Dermis blood vessel endothelial cell (primary cell): ENCODE results near the gene ZSCAN23. TPM values are rescaled to one million over a fixed set of nuclear protein-coding genes. Genes with fewer than 3 reads are reported as not detected.
"Not testable (repeated sequence)": the region's sequence is repeated elsewhere in the genome, so short reads cannot be mapped to it uniquely, and the experiment has no call there.

ENCODE experiments used
- DNase-seq: peaks from one replicate; pipeline ENCODE4 v3.0.0; 2010
- total RNA-seq: library from RNA; depleted of rRNA; stranded (reverse); fragments of >200 nt; gene quantifications from 2 replicates; pipeline ENCODE4 v1.2.3, GENCODE V29; 2014

The ZSCAN23 gene
- 0.51 and 0.74 TPM in 2 replicates for total RNA-seq

DNA sequence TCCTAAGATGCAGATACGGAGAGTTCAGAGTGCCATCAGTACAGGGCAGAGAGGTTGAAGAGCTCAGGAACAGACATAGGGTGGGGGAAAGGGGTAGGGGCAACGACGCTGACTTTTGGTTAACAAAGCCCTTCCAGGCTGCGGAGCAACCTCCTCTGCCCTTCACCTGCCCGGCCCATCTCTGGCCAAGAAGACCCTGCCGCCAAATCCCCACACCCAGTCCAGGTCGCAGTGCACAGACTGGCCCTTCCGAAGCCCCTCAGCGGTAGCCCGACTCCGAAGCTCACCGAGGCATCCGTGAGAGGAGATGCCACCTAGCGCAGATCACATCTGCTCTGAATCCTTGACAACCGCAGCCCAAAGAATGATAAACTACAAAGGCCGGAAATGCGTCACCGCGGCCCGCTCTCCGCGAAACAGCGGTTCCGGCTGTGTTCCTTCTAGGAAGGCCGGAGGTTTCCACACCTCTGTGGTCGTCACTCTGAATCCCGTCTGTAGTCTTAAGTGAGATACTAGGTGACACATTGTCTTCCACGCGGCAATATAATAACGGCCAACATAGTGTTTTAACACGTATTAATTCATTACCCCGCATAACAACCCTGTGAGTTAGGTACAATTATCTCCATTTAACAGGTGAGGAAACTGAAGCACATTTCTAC, at the start of gene ZSCAN23:
TSS of gene ZSCAN23 (minus strand) at position 380 of the 662 bp plus-strand sequence. CDS start 7,225 bp downstream, outside the sequence.
- DNase-seq, result peak; percentile 85

DNA sequence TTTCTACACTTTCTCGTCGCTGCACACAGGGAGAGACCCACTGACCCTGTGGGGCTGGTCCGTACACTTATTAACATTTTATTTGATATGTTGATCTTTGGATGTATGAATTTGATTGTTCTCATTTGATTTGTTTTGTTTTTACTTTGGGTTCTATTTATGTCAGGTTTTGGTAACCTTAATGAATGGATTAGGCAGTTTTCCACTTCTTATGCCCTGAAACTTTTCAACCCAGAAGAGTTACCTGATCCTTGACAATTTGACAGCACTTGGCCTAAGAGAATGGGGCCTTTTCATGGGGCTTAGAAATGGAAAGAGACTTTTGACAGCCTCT, 48.7 kb upstream of the ZSCAN23 start:
- DNase-seq, result no peak

DNA sequence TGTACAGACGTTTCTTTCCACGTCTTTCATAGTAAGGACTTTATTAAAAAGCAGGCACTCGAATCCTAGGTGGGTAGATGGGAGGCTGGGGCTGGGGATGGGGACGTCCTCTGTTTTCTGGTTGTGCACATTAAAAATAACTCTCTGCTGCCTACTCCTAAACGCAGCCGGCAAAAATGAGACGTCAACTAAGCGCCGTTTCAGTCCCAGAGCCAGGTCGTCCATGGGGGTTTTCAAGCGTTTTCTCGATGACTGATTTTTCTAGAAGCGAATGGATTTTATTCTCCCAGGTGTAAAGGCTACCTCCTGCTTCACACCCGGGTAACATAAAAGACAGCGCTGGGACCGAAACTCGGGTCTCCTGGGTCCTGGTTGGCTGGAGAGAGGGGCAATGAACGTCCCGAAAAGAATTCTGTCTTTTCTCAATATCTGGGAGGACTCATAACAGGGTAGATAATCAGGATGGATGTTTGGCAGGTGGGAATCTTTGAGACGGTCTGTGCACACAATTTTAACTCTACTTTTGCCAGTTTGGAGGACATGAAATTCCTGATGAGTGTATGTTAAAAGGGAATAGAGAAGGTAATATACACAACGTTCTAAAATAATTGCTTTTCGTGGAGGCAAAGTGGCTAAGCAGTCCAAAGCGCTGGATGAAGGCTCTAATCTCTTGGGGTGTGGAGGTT, 47.1 kb upstream of the ZSCAN23 start:
- peak; percentile 42 for DNase-seq

DNA sequence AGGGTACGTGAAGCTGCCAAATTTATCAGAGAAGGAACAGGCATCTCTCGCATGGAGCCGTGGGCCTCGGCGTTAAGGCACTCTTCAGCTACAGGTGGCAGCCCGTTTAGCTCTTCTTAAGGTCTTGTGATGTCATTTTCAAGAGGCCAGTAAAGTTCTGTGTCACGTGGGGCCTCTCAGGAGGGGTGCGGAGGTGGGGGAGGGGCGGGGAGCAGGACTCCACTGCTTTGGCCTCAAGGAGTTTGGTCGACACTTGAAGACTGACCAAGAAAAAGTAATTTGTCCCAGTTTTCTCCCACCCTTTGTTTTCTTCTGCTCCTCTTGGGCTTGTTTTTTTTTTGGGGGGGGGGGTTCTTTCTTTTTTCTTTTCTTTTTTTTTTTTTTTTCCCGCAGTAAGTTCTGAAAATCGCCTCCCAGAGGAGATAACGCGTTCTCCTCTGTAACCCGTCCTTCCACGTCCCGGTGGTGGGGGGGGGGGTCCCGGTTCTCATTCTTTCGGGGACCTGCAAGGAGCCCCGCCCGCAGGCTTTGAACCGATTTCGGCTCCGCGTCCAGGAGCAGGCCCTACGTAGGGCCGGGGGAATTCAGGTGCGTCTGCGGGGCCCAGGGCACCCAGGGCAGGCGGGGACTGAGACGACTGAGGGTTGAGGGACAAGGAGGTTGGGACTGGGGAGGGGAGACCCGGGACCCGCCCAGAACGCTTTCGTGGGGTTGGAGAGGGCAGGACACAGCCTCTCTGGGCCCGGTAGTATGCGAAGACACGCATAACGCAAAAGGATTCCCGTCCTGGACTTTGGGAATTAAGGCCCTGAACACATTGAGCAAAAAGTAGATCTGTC, 46.3 kb upstream of the ZSCAN23 start:
- DNase-seq, result peak; percentile 77

DNA sequence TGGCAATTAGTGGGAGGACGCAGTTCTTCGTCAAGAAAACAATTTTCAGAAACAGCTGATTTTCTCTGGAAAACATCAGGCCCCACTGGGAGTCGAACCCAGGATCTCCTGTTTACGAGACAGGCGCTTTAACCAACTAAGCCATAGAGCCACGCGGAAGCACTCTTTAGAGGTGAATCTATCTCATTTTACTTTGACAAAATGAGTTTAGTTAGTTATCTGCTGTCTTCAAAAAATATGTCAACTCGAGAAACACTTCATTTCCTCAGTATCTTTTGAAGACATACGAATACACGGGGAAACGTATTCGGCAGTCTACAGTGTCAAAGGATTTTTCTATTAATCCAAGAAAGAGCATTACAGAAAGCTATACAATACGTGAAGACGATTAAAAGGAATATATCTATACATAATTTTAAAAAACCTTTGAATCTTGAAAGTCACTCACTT, 45.6 kb upstream of the ZSCAN23 start:
- peak; percentile 71 for DNase-seq

DNA sequence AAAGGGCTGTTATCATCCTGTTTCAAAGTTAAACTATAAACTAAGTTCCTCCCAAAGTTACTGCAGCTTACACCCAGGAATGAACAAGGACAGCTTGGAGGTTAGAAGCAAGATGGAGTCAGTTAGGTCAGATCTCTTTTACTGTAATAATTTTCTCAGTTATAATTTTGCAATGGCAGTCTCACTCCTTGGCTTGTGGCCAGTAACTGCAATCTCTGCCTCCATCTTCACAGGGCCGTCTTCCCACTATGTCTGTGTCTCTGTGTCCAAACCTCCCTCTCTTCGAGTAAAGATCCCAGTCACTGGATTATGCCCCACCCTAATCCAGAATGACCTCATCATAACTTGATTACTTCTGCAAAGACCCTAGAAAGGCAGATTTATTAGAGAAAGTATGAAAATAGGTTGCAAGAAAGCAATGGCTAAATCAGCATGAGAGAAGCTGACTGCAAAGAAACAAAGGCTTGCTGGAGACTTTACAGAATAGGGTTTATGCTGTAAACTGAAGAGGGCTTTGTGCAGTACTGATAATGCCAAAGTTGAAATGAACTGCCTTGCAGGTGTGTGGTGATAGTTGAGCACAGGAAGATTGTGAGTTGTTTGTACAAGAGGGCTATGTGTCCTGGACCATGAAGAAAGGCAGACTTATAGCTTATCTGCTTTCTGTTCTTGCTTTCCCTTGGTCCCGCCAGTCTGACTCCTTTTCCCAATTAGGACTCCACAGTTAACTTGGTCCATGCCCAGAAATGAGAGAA, 43.9 kb upstream of the ZSCAN23 start:
- no peak for DNase-seq

DNA sequence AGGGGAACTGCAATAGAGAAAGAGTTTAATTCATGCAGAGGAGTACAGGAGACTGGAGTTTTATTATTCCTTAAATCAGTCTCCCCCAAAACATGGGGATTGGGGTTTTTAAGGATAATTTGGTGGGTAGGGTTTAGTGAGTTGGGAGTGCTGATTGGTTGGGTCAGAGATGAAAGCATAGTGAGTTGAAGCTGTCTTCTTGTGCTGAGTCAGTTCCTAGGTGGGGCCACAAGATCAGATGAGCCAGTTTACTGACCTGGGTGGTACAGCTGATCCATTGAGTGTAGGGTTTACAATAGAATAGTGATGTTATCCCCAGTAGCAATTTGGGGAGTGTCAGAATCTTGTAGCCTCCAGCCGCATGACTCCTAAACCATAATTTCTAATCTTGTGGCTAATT, 43.2 kb upstream of the ZSCAN23 start:
- no peak for DNase-seq

DNA sequence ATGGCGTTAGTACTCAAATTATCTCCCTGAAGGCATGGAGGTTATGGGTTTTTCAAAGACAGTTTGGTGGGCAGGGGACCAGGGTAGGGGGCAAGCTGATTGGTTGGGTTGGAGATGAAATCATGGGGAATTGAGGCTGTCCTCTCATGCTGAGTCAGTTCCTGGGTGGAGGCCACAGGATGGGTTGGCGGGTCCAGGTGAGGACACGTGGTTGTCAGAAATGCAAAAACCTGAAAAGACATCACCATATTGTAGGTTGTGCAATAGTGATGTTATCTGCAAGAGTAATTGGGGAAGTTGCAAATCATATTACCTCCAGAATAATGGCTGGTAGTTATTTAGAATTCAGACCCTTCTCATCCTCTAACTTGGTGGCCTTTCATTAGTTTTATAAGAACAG, 42.2 kb upstream of the ZSCAN23 start:
- no peak for DNase-seq

DNA sequence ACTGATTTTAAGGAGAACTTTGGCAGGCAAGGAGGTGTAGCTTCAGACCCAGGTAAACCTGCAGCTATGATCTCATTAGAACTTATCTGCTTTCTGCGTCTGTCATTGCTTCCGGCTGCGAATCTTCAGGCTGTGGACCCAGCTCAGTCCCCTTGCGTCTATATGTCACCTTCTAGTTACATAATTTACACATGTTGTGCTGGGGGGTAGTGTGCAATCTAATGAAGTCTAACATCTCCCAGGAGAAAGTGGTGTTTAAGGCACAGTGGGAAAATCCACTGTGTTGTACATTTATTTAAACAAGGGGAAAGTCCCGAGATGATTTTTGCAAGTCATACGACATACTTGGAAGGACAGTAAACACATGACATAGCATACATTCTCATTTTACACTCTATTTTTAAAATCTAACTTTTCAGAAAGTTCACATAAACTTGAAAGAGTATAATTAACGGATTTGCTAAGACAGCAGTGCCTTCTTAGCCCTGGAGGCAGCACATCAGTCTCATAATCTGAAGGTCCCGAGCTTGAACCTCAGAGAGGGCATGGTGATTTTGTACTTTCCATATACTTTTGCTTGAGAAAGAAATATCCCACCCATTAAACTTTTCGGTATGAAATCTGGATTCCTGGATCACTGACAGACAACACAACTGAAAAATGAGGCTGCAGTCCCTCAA, 37.1 kb upstream of the ZSCAN23 start:
- no peak for DNase-seq

DNA sequence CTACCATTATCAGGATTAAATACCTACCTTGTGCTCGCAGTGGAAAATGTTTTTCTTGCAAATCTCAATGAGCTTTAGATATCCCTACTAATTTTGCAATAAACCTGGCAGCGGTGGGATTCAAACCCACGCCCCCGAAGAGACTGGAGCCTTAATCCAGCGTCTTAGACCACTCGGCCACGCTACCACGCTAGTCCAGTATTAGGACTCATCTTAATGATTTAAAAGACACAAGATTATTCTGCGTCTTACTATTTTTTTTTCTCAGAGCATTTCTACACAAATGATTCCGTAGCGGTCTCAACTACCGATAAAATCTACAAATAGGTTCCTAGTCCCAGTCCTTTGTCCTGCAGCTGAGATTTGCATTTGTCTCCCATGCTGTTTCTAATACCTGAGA, 35.2 kb upstream of the ZSCAN23 start:
- DNase-seq, result no peak

DNA sequence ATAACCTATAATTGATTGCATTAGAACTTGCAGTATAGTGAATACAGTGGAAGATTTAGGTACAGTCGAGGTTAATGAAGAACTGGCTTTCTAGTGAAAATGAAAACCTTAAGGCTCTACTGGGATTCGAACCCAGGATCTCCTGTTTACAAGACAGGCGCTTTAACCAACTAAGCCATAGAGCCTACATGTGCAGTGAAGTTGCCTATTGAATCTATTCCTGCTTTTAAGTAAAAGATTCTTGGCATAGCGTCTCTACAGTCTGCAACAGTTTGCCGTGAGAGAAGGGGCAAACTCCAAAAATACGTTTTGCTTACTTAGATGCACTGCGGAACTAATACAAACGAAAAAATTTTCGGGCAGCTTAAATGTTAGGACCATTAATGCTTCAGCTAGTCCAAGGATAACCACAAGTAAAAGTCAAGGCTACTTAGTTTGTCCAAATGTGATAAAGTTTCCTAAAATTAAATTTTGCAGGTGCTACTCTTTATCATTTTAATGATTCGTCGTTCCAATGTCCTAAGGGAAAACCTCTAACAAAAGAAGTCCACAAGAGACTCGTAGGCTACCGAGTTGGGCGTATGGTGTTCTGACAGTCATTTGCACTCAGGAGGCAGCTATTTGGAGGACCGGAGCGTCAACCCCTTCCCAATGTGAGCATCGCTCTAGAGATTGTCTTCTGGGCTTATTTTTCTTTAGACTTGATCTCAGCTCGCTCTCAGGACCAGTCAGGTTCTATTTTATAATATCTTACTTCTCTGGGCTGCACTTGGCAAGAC, 31.3 kb upstream of the ZSCAN23 start:
- peak; percentile 69 for DNase-seq

DNA sequence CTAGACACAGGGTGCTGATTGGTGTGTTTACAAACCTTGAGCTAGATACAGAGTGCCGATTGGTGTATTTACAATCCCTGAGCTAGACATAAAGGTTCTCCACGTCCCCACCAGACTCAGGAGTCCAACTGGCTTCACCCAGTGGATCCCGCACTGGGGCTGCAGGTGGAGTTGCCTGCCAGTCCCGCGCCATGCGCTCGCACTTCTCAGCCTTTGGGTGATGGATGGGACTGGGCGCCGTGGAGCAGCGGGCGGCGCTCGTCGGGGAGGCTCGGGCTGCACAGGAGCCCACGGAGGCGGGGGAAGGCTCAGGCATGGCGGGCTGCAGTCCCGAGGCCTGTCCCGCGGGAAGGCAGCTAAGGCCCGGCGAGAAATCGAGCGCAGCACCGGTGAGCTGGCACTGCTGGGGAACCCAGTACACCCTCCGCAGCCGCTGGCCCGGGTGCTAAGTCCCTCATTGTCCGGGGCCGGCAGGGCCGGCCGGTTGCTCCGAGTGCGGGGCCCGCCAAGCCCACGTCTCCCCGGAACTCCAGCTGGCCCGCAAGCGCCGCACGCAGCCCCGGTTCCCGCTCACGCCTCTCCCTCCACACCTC, 26.0 kb upstream of the ZSCAN23 start:
- DNase-seq, result not testable (repeated sequence)

DNA sequence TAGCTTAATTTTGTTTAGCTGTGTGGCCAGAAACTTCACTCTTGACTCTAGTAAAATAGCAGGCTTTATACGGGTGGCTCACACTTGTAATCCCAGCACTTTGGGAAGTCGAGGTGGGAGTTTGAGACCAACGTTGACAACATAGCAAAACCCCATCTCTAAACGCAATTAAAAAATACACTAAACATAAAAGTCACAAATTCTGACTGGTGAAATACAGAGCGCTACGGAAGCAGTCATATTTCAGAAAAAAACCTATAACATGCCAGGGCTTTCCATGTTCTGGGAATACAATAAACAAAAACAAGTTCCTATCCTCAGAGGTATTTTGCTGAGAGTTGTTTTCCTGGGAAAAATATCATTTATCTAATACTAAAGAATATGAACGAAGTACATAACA, 24.8 kb upstream of the ZSCAN23 start:
- DNase-seq, result no peak

DNA sequence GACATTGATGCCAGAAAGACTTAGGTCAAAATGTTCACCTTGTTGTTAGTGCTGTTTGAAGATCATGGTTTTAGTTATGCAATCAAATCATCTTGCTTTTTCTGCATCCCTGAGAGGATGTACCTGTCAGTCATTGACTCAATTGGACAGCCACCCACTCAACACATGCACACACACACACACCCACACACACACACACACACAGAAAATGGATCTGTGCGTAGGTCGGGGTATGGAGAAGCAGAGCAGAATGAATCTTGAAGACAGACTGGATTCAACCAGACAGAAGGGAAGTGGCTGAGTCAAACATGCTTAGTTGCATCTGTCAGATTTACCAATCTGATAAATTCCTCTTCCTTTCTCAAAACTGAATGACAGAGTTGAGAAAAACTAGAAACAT, 19.1 kb upstream of the ZSCAN23 start:
- DNase-seq, result no peak

DNA sequence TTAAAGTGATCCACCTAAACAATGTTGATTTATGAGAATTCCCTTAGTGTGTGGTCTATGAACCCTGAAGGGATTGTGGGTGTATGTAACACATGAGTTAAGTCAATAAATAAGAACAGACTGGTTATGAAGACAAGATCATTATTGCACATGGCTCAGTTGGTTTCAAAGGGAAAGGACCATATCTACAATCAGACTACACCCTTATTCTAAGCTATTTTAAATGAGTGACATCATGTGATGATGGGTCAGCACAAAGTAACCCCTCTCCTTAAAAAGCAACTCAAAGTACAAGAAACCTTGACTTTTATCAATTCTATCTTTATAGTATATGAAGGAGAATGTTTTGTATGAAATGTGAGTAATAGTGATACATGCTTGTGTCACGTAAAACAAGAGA, 15.3 kb upstream of the ZSCAN23 start:
- DNase-seq, result no peak

DNA sequence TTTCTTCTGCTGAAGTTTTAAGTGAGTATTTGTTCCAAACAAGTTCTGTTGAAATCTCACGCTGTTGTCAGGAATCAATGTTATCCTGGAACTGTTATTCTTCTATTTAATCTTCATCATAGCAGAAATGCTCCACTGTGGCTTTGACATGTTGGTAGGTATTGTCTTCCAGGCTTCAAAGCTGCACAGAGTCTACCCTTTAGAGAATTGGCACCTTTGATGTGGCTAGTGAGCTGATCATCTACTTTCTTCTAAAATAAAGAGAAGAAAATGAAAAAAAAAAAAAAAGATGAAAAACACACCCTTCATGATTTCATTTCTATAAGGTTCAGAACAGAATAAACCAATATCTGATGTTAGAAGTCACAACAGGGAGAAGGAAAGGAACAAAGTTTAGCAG, 5.8 kb upstream of the ZSCAN23 start:
- DNase-seq, result no peak

DNA sequence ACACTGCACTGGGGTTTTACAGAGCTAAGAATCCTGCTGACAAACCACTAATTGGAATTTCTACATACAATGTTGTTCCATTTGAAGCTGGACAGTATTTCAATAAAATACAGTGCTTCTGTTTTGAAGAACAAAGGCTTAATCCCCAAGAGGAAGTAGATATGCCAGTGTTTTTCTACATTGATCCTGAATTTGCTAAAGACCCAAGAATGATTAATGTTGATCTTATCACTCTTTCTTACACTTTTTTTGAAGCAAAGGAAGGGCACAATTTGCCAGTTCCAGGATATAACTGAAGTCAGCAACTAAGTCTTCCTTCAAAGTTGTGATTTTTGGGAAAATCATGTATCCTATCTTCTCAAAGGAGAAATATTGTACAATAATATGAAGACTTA, 4.2 kb upstream of the ZSCAN23 start:
- not testable (repeated sequence) for DNase-seq

DNA sequence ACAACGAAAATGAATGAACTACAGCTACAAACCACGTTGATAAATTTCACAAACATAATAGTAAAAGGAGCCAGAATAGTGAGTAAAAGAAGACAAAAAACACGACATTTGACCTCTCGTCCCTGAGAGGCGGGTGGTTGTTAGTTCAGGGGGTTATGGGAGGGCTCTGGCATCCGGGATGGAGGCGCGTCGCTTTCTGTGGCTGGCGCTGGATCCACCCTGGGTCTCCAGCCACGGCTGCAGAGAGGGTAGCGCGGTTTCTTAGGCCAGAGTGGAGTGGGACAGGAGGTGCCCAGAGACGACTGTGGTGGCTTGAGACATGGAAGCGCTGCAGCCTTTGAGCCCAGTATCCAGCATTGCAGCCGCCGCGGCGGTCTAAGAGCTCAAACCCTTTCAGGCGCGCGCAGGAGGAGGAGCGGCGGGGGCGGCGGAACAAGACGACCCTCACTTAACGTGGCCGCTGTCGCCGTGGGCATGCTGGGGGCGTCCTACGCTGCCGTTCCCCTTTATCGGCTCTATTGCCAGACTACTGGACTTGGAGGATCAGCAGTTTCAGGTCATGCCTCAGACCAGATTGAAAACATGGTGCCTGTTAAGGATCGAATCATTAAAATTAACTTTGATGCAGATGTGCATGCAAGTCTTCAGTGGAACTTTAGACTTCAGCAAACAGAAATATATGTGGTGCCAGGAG, 3.7 kb upstream of the ZSCAN23 start:
- DNase-seq, result no peak

DNA sequence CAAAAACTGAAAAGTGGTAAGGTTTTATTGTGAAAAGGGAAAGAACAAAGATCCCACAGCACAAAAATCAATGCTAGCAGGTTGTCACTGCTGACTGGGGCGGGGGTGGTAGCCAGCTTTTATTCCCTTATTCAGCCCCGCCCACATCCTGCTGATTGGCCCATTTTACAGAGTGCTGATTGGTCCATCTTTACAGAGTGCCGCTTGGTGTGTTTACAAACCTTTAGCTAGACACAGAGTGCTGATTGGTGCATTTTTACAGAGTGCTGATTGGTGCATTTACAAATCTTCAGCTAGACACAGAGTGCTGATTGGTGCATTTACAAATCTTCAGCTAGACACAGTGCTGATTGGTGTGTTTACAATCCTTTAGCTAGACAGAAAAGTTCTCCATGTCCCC, 1.5 kb upstream of the ZSCAN23 start:
- DNase-seq, result not testable (repeated sequence)

DNA sequence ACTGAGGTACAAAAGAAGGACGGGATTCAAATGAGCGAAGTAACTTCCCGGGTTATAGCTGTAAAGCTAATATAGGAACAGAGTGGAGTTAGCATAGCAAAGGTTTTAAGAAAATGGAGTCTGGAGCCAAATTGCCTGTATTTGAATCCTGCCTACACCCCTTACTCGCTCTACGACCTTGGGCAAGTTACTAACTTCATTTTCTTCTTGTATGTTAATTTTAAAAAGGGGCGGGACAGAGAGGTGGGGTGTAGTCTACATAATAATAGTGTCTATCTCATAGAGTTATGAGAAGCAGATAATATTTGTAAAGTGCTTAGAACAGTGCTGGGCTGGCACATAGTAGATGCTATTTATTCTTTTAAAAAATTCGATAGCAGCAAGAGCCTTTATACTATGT, 705 bp downstream of the ZSCAN23 start:
- no peak for DNase-seq
